ENCODE results near the gene GSG1L. TPM values are rescaled to one million over a fixed set of nuclear protein-coding genes. Genes with fewer than 3 reads are reported as not detected.

Gene GSG1L
- total and polyA plus RNA-seq, 2 experiments from 2014 or later = not detected

DNA sequence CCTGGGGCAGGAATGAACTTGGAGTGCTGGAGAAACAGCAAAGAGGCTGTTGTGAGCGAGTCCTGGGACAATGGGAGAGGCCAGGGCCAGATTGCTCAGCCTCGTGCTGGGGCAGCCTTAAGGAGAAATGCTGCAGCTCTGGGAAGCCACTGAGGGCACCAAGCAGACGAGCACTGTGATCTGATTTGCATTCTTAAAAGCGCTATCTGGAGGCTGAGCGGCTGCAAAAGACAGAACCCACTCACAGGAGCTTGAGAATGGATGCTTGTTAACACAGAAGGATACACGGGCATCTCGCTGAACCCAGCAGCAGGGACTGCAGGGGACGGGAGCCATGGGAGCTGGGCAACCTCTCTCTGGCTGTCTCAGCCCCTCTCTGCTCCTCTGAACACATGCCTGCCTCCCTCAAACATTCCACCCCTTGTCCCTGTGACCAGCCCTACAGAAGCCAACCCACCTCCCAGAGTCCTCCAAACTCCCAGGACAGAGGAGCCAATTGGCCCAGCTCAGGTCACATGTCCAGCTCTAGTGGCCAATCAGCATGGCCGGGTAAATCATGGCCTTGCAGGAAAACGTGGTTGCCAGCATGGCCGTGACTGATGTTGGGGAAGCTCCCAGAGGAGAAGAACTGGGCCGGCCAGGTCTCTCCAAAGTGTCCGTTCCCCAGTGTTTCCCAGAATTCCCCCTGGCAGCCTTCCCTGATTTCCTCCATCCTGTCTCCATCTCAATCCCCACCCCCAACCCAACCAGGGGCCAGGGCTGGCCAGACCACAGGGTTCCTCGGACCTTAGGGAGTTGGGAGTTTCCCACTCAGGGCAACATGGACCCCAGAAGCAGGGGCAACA lies 60.3 kb downstream of the GSG1L start:
- H3K9me3 ChIP-seq (ENCODE audit: low read depth) = no peaks in the 10 kb centered on the region
- TF ChIP-seq EZH2 (IDR thresholded peaks at IDR 0.05; ENCODE audit: borderline replicate concordance) (no peak), EZH2phosphoT487 (IDR thresholded peaks at IDR 0.05; ENCODE audit: low read depth, severe bottlenecking, unreplicated experiment) (no peak)
- TF ChIP-seq, protein P1, sequence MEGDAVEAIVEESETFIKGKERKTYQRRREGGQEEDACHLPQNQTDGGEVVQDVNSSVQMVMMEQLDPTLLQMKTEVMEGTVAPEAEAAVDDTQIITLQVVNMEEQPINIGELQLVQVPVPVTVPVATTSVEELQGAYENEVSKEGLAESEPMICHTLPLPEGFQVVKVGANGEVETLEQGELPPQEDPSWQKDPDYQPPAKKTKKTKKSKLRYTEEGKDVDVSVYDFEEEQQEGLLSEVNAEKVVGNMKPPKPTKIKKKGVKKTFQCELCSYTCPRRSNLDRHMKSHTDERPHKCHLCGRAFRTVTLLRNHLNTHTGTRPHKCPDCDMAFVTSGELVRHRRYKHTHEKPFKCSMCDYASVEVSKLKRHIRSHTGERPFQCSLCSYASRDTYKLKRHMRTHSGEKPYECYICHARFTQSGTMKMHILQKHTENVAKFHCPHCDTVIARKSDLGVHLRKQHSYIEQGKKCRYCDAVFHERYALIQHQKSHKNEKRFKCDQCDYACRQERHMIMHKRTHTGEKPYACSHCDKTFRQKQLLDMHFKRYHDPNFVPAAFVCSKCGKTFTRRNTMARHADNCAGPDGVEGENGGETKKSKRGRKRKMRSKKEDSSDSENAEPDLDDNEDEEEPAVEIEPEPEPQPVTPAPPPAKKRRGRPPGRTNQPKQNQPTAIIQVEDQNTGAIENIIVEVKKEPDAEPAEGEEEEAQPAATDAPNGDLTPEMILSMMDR (IDR thresholded peaks at IDR 0.05; ENCODE audit: poor library complexity) = no peak
- no peak overlapping the region for H3K4me3 ChIP-seq
- no peak overlapping the region for H3K4me2 ChIP-seq
- no peak overlapping the region for H2AFZ ChIP-seq
- no peaks in the 10 kb centered on the region for H3K9me2 ChIP-seq (replicated peaks; ENCODE audit: insufficient read depth)
- H4K20me1 ChIP-seq (ENCODE audit: insufficient read depth, poor library complexity, severe bottlenecking) = no peaks in the 10 kb centered on the region
- H3K36me3 ChIP-seq (replicated peaks; ENCODE audit: insufficient read depth, low read depth) = no peaks in the 10 kb centered on the region
- 89% methylated on average over 14 of the region's 14 CpGs for WGBS (ENCODE audit: low lambda C conversion rate, missing lambda C conversion rate)
- H3K27me3 ChIP-seq = no peaks in the 10 kb centered on the region
- no peak overlapping the region for H3K27ac ChIP-seq
- DNase-seq (ENCODE audit: low spot score) = no peak
- no peaks in the 10 kb centered on the region for H3K4me1 ChIP-seq (ENCODE audit: insufficient read depth)
- H3K79me2 ChIP-seq = no peaks in the 10 kb centered on the region

DNA sequence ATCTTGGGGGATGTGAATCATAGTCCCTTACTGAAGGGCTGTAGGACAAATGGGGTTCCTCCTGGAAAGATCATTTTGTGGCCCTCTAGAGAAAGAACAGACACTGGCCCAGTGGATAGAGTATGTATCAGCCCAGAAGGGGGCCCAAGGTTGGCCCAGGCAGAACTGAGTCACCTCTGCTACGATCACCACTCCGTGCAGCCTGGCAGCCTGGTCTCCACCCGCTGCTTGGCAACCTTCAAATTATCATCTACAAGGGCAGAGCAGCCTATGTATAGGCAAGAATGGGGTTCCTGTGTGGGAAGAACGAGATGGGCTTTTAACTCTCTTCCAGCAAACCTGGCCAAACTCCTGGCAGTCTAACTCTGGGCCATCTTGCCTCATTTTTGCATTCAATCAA lies 61.9 kb downstream of the GSG1L start:
- WGBS (ENCODE audit: low lambda C conversion rate, missing lambda C conversion rate) = 81% methylated on average over 4 of the region's 4 CpGs
- Histone ChIP-seq H3K36me3 (replicated peaks; ENCODE audit: insufficient read depth, low read depth) (no peaks in the 10 kb centered on the region), H3K27ac (no peak overlapping the region), H3K27me3 (no peaks in the 10 kb centered on the region), H3K9me2 (replicated peaks; ENCODE audit: insufficient read depth) (no peaks in the 10 kb centered on the region), H3K4me1 (ENCODE audit: insufficient read depth) (no peaks in the 10 kb centered on the region), H3K9me3 (ENCODE audit: low read depth) (no peaks in the 10 kb centered on the region), H3K79me2 (no peaks in the 10 kb centered on the region), H3K4me2 (no peak overlapping the region), H2AFZ (no peak overlapping the region), H4K20me1 (ENCODE audit: insufficient read depth, poor library complexity, severe bottlenecking) (no peaks in the 10 kb centered on the region), H3K4me3 (no peak overlapping the region)
- no peak for DNase-seq (ENCODE audit: low spot score)
- TF ChIP-seq EZH2phosphoT487 (IDR thresholded peaks at IDR 0.05; ENCODE audit: low read depth, severe bottlenecking, unreplicated experiment) = no peak
- TF ChIP-seq, protein P1 (IDR thresholded peaks at IDR 0.05; ENCODE audit: poor library complexity) = no peak
- no peak for TF ChIP-seq EZH2 (IDR thresholded peaks at IDR 0.05; ENCODE audit: borderline replicate concordance)

DNA sequence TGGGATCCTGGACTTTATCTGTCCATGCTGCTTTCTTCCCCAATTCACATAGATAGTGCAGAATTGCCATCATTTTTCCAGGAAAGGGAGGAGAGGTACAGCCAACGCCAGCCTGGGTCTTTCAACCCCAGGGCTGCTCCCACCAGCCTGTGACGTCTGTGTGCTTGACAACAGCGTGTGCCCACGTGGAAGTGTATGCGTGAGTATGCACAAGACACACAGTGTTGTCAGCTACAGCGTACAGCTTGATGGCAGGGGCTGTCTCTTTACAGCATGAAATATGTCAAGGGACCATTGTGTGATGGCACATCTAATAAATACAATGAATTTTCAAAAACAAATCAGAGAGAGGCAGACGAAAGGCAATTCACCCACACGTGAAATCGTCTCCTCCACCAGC lies 62.3 kb downstream of the GSG1L start:
- no peaks in the 10 kb centered on the region for H4K20me1 ChIP-seq (ENCODE audit: insufficient read depth, poor library complexity, severe bottlenecking)
- DNase-seq (ENCODE audit: low spot score) = no peak
- H3K4me3 ChIP-seq = no peak overlapping the region
- WGBS (ENCODE audit: low lambda C conversion rate, missing lambda C conversion rate) = 88% methylated on average over 9 of the region's 9 CpGs
- no peaks in the 10 kb centered on the region for H3K4me1 ChIP-seq (ENCODE audit: insufficient read depth)
- no peaks in the 10 kb centered on the region for H3K36me3 ChIP-seq (replicated peaks; ENCODE audit: insufficient read depth, low read depth)
- no peaks in the 10 kb centered on the region for H3K9me3 ChIP-seq (ENCODE audit: low read depth)
- no peaks in the 10 kb centered on the region for H3K9me2 ChIP-seq (replicated peaks; ENCODE audit: insufficient read depth)
- no peak overlapping the region for H3K27ac ChIP-seq
- no peak overlapping the region for H2AFZ ChIP-seq
- no peak overlapping the region for H3K4me2 ChIP-seq
- H3K79me2 ChIP-seq = no peaks in the 10 kb centered on the region
- no peak for TF ChIP-seq EZH2 (IDR thresholded peaks at IDR 0.05; ENCODE audit: borderline replicate concordance)
- no peak for TF ChIP-seq EZH2phosphoT487 (IDR thresholded peaks at IDR 0.05; ENCODE audit: low read depth, severe bottlenecking, unreplicated experiment)
- TF ChIP-seq, protein P1 (IDR thresholded peaks at IDR 0.05; ENCODE audit: poor library complexity) = no peak
- H3K27me3 ChIP-seq = no peaks in the 10 kb centered on the region
